Activated CD4-positive, CD25-positive, alpha-beta regulatory T cell treated with anti-CD3 and anti-CD28 coated beads, Interleukin-2, amount 50 U/mL, for 72 hours (primary cell): ENCODE data around the gene PCAT6.

Experiments
- DNase-seq: peaks from one replicate; pipeline ENCODE4 v3.0.0; 2021

Gene PCAT6

DNA sequence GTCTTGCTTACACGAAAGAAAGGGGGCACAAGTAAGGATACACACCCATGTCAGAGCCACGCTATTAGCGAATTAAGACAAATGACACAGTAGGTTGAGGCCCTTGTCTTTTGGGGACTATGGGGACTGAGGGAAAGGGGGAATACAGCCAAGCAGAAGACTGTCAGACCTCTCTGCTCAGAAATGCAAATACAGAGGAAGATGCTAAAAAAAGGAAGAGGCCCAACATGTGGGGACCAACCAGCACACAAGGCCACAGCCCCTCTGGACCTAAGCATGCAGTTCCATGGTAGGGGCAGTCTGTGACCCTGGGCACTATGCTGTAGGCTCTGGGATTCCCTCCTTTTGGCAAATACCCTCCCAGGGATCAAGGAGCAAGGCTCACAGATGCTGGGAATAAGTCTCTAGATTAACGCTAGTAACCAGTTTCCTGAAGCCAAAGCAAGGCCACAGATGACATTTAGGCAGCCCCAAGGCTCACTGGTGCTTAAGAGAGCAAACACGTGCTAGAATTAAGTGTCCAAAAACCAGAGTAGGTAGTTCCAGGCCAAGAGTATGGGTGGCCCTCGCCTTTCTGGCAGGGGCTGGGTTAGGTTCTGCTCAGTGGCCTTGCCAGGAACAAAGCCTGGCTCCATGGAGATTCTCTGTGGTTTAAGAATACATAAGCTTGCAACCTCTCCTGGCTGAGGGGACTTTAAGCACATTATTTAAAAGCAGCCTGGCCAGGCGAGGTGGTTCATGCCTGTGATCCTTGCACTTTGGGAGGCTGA is 40.0 kb downstream of the PCAT6 start:
- DNase-seq = no peak

DNA sequence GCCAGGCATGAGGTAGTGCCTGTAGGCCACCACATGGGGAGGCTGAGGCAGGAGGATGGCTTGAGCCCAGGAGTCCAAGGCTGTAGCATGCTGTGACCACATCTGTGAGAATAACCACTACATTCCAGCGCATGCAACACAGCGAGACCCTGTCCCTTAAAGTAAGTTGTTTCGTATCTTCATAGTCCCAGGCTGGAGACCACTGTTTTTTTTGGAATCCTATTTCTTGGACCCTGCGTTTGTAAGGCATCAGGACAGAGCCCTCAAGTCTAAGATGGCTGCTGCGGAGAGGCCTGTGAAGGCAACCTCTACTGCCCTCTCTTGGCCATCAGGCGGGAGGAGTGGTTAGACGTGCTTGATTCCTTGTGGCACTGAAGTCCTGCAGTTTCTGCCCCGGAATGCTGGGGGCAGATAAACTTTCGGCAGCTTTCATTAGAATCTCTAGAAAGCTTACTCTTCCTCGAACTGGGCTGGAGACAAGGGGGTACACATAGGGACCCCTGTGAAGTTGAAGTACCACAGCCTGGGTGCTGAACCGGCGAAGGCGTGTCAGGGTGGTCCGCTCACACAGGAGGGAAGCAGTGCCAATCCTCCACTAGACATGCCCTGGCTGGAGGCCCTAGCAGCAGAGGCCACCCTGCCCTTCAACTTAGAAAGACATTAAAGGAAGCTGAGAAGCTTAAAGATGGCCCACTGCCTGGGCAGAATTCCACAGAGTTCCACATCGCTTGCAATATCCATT is 41.6 kb downstream of the PCAT6 start:
- DNase-seq = no peak

DNA sequence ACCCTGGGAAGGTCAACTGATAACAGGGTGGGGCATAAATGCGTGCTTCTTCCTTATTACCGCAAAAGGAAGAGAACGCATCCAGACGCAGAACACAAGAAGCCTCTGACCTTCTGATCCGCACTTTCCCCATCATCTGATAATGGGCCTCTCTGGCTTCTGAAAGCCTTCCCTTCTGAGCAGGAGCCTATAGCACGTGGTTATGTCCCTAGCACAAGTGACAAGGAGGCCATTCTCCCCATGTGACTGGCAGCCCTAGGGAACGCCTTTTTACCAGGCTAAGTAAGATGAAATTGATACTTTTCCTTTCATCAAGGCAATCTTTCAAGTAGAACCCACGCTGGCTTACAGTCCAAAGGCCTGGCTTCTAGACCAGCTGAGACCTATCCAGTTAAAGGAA is 44.0 kb downstream of the PCAT6 start:
- no peak for DNase-seq

DNA sequence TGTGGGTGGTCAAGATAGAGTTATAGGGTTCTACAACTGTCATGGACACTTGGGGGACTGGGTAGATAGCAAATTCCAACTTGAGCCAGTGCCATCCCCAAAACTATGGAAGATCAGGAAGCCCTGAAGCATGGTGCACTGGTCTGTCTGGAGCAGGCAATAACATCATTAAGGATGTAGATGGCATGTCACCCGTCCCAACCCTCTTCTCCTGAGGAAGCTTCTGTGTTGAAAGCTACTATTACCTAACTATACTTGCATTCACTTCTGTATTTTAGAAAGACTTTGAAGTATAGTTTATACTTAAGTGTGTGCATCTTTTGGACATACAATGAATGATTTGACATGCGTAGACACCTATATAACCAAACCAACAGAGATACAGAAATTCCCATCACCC is 45.3 kb downstream of the PCAT6 start:
- no peak for DNase-seq

DNA sequence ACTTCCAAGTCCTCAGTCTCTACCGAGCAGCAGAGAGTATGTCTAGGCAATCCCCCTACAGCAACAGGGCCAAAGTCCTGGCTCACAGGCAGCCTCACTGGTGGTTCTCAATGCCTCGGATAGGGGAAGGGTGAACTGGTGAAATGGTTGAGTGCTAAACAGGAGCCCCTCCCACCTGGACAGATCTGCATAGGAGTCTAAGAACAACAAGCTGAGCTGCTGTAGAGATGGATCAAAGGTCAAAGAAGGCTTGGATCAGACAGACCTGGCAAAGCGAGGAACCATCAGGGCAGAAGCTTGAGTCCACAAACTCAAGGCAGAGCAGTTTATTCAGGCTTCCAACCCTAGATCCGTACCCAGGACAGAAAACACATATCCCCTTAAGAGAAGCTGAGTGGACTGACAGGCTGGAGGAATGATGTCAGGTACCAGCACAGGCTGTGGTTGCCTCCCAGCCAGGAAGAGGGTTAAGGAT is 46.4 kb downstream of the PCAT6 start:
- no peak for DNase-seq

DNA sequence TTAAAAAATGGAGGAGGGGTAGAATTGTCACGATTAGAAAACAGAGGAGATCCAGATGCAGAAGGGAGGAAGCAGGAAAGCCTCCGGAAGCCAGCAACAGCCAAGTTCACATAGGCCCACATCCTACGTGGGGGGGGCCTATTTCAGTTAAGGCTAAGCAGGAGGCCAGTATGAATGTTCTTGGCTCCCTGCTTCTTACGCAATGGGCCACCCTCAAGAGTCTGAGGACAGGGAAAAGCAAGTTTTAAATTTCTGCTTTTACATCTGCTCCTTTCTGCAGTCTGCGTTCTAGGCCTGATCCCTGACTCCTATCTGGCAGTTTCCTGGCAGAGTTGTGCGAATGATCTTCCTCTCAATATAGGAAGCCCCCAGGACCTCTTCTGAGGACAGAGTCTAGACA is 47.6 kb downstream of the PCAT6 start:
- DNase-seq = no peak

DNA sequence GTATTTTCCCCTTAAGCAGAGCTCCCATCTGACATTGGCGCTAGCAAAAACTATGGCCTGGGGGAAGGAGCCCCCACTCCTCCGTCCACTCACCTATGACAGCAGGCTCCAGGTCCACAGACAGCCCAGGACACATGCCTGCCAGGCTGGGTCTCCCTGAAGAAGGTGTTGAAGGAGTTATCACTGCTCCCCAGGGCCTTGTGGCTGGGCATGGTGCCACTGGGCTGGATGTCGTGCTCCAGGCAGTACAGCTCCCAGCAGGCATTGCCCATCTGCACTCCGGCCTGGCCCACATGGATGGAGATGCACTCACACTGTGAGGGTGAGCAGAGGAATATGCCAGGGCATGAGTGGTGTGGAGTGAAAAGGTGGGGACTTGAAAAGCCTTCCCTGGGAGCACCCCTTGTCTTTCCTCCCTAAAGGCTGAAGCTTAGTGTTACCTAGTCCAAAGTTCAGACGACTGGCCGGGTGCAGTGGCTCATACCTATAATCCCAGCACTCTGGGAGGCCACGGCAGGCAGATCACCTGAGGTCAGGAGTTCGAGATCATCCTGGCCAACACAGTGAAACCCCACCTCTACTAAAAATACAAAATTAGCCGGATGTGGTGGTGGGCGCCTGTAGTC is 48.1 kb downstream of the PCAT6 start:
- DNase-seq = no peak

DNA sequence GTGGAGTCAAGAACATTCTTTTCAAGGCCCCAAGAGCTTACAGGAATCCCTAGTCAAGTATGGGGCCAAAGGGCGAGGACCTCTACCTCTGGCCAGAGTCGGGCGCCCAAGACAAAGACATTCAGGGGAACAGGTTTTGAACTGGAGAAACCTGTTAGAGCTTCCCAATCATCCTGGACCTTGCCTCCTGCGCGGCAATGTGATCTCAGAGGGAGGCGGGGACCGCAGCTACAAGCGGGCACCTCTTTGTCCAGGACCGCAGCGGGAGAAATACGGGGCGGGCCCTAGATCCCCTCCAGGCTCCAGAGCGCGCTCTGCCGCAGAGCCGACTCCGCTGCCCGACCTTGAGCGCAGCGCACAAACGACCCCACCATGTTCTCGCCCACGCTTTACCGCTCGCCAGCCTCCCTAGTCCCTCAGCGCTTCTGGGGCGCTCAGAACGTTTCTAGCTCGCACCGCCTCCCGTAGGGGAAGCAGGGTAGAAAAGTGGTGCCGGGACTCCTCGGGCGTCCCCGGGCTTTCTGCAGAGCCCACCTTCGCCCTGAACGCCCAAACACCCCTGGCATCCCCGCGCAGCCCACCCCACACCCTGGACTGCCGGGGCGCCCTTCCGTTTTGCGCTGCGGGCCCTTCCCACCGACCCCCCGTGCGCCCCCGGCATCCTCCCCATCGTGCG is 50.1 kb downstream of the PCAT6 start:
- peak; percentile 35 for DNase-seq
